Effector memory CD8-positive, alpha-beta T cell (primary cell): ENCODE data around the gene ETV6.

Experiments
- ATAC-seq: fragments of 150-1000 bp; cut with Tn5 transposase; replicated peaks from 2 replicates; pipeline ENCODE4 v1.10.0; 2021; ENCODE audit warnings: mild to moderate bottlenecking, moderate library complexity
- DNase-seq, 3 experiments: peaks; one replicate each; pipeline ENCODE4 v3.0.0; 2021
- H3K27ac Mint-ChIP-seq, 2 donors: one replicate each; pipeline ENCODE4 v1.8.0; 2022; ENCODE audit warnings: mild to moderate bottlenecking in 2 of 2, mixed read lengths in 2 of 2, moderate library complexity in 2 of 2
- H3K27me3 Mint-ChIP-seq, 2 donors: one replicate each; pipeline ENCODE4 v1.8.0; 2022; ENCODE audit warnings: mixed read lengths in 2 of 2
- H3K36me3 Mint-ChIP-seq: one replicate; pipeline ENCODE4 v1.8.0; 2022; ENCODE audit warnings: mild to moderate bottlenecking, moderate library complexity, mixed read lengths; ENCODE audit not compliant: insufficient read depth
- H3K4me1 Mint-ChIP-seq, 2 donors: one replicate each; pipeline ENCODE4 v1.8.0; 2022; ENCODE audit warnings: low read depth in 2 of 2, mixed read lengths in 2 of 2
- H3K4me3 Mint-ChIP-seq, 2 donors: one replicate each; pipeline ENCODE4 v1.8.0; 2022; ENCODE audit warnings: mild to moderate bottlenecking in 2 of 2, mixed read lengths in 2 of 2, moderate library complexity in 2 of 2
- H3K9me3 Mint-ChIP-seq, 2 donors: one replicate each; pipeline ENCODE4 v1.8.0; 2022; ENCODE audit warnings: mixed read lengths in 2 of 2

The ETV6 gene

DNA sequence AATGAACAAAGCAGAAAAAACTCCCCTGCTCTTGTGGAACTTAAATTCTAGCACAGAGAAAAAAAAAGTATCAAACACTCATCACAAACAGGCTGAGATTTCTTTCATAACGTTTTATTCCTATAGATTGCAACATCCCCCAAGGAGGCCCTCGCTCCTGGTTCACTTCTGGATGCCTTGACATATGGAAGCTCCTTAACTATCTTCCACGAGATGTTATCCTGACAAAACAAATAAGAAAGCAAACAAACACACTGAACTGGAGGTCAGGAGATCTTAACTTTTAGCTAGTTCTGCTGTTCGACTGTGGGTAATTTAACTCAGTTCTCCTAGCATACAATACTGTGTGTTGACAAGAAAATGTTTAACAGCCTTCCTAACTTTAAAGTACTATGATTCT, 104.8 kb downstream of the ETV6 start:
- DNase-seq (no peak), ATAC-seq (no peak)
- Mint-ChIP-seq H3K36me3 (peaks cover 11% of the 10 kb centered on the region), H3K27me3 (no peaks in the 10 kb centered on the region), H3K9me3 (no peaks in the 10 kb centered on the region), H3K4me1 (peaks cover 4 to 10% of the 10 kb centered on the region in 2 donors), H3K4me3 (no peak overlapping the region), H3K27ac (peak overlapping the region in 1 of 2 donors; percentile 13)

DNA sequence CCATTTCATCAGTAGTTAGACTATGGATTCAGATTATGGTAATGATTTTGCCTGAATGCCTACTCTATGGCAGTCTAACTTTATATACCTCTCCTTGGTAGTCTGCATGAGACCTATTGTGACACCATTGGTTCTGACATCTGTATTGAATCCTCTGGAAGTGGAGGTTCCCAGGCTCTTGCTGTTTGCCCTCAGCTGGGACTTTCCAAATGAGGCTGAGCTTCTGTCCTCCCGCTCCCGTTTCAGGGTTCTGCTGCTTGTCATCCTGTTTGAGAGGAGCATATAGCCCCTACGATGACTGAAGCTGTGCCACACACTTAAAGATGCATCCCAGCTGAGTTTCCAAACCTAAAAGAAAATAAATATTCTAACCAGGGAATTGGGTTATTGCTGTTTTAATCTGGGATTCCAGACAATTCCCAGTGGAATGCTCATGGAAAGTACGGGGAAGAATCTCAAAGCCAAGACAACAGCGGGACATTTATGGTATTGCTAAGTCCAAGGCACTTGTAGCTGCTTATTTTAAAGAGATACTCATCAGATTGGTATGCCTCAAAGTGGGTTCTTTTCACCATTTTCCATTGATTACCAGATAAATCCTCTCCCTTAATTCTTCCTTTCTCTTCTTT, 105.9 kb downstream of the ETV6 start:
- Mint-ChIP-seq H3K4me1 (peaks cover 4 to 6% of the 10 kb centered on the region in 2 donors), H3K4me3 (no peak overlapping the region), H3K27ac (no peak overlapping the region), H3K27me3 (no peaks in the 10 kb centered on the region), H3K36me3 (peaks cover 11% of the 10 kb centered on the region), H3K9me3 (no peaks in the 10 kb centered on the region)
- ATAC-seq: no peak
- DNase-seq: no peak

DNA sequence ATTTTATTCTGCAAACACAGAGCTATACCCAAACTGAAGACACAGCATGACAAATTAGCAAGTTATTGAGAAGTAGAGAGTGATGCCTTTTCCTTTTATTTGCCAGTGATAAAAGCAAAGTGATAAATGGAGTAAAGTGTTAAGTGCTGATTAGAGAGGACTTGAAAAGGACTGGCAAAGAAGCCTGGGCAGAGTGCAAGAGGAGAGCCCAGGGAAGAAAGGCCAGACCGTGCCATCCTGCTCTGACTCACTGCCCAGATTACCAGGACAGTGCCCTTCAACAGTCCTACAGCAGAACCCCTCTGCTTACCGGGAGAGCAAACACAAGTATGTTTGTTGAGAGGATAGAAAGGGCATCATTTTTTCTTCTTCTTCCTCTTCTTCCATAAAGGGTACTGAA, 106.5 kb downstream of the ETV6 start:
- ATAC-seq: no peak
- no peak overlapping the region for H3K27ac Mint-ChIP-seq
- no peaks in the 10 kb centered on the region for H3K9me3 Mint-ChIP-seq
- DNase-seq: no peak
- peaks cover 4 to 6% of the 10 kb centered on the region in 2 donors for H3K4me1 Mint-ChIP-seq
- H3K36me3 Mint-ChIP-seq: peaks cover 11% of the 10 kb centered on the region
- H3K4me3 Mint-ChIP-seq: no peak overlapping the region
- H3K27me3 Mint-ChIP-seq: no peaks in the 10 kb centered on the region

DNA sequence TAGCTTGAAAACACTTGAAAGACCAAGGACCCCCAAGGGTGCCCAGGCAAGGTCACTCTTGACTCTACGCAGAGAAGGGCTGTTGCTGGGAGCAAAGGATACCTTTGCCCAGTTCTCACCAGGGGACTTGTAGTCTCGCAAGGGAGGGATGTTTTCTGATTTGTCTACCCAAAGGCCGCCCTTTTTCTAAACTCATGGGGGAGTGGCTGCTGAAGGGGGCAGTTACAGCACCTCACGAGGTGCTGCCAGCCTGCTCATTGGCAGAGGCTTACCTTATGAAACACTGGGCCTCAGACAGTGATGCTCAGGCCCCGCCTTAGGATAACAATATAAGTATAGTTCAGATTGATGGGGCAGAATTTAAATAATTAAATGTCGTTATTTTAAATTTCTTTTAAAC, 107.0 kb downstream of the ETV6 start:
- Mint-ChIP-seq H3K36me3 (peaks cover 11% of the 10 kb centered on the region), H3K27ac (no peak overlapping the region), H3K4me3 (no peak overlapping the region), H3K27me3 (no peaks in the 10 kb centered on the region), H3K9me3 (no peaks in the 10 kb centered on the region), H3K4me1 (peaks cover 4 to 6% of the 10 kb centered on the region in 2 donors)
- ATAC-seq (no peak), DNase-seq (no peak)

DNA sequence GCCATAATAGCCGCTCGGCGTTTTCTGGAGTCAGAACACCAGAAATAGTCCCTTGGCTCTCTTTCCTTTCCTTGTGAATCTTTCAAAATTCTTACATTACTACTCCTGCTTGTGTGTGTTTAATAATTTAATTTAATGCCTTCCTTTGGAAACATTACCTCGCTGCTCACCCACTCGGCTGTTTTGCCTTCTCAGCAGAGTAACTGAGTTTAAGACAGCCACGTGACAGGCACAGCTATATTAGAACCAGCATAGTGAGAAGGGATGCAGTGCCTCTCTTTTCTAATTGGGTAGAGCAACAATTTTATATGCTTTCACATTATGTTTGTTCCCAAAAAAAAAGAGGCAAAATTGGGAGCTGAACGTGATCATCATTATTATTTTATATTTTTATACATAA, 107.6 kb downstream of the ETV6 start:
- Mint-ChIP-seq H3K9me3 (no peaks in the 10 kb centered on the region), H3K36me3 (peaks cover 11% of the 10 kb centered on the region), H3K27ac (no peak overlapping the region), H3K4me3 (no peak overlapping the region), H3K4me1 (peaks cover 4 to 9% of the 10 kb centered on the region in 2 donors), H3K27me3 (no peaks in the 10 kb centered on the region)
- ATAC-seq: no peak
- DNase-seq: no peak

DNA sequence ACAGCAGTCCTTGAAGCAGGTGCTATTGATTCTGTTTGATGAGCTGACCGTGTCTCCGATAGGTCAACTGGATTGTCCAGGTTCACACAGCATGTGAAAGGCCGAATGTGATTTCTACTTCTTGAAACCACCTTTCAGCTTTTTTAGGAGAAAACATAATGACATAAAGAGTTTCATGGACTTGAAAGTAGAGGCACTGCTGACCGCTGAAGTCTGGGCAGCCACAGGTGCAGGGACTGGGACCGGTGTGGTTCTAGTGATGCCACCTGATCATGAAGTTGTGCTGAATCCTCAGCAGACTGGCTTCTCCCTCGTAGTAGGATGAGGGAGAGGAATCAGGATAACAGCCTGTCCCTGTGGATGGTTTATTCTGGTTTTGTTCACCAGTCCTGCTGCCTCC, 108.1 kb downstream of the ETV6 start:
- Mint-ChIP-seq H3K4me1 (peaks cover 4 to 12% of the 10 kb centered on the region in 2 donors), H3K4me3 (no peak overlapping the region), H3K9me3 (no peaks in the 10 kb centered on the region), H3K27me3 (no peaks in the 10 kb centered on the region), H3K27ac (no peak overlapping the region), H3K36me3 (peaks cover 8% of the 10 kb centered on the region)
- DNase-seq (no peak), ATAC-seq (no peak)

DNA sequence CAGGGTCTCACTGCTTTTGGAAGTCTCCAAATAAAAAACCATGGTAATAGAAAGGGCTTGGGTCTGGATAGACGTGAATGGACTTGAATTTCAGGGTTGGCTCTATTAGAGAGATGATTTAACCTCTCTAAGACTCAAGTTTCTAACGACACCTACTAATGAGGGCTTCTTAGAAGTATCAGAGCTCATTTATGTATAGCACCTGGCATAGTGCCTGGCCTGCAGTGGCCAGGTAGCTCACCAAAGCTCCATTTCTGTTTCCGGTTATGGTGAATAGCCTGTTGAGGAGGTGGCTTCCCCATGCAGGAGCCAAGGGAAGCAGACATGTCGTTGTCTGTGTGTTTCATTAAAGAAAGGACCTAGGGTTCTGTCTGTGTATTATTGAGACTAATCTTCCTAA, 108.6 kb downstream of the ETV6 start:
- no peaks in the 10 kb centered on the region for H3K9me3 Mint-ChIP-seq
- H3K4me3 Mint-ChIP-seq: no peak overlapping the region
- ATAC-seq (no peak), DNase-seq (no peak)
- no peak overlapping the region for H3K27ac Mint-ChIP-seq
- H3K27me3 Mint-ChIP-seq: no peaks in the 10 kb centered on the region
- H3K36me3 Mint-ChIP-seq: peaks cover 8% of the 10 kb centered on the region
- peaks cover 7 to 13% of the 10 kb centered on the region in 2 donors for H3K4me1 Mint-ChIP-seq

DNA sequence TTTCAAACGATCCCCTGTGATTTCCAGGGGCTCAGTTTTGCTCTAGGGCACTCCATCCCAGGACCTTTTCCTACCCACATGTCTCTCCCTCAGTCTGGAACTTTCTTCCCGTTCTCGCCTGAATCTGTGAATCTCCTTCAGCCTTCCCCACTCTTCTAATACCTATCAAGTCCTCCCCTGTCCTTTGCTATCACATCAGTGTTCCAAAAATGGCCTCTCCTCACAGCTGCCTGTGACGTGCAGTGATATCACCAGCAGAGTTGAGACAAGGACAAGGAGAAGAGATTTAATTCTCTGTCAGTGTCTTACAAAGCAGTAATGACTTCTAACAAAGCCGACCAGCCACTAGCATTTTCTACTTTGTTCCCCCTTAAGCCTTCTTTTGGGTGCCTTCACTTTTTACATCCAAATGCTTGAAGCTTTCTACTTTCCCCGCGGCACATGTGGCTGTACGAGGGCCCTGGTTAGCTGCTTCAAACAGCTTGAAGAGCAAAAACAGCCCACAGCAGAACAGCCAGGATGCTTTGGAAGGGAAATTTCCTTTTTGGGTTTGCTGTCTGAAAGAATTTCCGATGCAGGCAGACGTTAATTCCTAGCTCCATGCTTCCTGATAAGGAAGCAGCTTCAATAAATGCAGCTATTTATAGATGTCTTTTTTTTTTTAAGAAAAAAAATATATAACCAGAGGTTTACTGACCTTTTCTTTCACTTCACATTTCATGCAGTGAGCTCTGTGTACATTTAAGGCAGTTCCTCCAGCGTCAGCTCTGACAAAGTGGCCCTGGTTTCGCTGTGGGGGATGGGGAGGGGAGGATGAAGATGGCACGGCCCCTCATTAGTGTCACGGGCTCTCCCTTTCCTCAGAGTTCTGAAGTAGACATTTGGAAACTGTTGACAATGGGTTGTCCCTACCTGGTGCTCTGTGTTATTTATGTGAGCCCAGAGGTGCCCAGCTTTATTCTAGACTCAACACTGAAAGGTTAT, 109.3 kb downstream of the ETV6 start:
- Mint-ChIP-seq H3K27me3 (no peaks in the 10 kb centered on the region), H3K36me3 (peaks cover 8% of the 10 kb centered on the region), H3K9me3 (no peaks in the 10 kb centered on the region), H3K27ac (no peak overlapping the region), H3K4me1 (peaks cover 12 to 15% of the 10 kb centered on the region in 2 donors), H3K4me3 (no peak overlapping the region)
- no peak for ATAC-seq
- no peak for DNase-seq

DNA sequence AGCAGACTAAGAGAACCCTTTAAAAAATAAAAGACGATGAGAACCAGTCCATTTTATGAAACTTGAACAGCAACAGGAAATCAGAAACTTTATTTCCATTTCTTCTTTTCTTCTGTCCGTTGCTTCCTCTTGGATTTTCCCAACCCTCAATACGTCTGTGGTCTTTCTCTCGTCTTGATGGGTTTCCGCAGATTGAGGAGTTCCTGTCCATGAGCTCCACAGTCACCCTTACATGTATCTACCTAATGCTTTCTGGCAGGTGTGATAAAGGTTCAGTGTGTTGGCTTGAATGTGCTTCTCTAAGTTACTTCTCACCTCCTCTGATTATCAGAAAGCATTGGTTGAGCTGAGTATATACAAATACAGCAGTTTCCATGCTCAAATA, 110.0 kb downstream of the ETV6 start:
- Mint-ChIP-seq H3K4me3 (no peak overlapping the region), H3K27ac (no peak overlapping the region), H3K27me3 (no peaks in the 10 kb centered on the region), H3K4me1 (peaks cover 18 to 20% of the 10 kb centered on the region in 2 donors), H3K36me3 (peaks cover 3% of the 10 kb centered on the region), H3K9me3 (no peaks in the 10 kb centered on the region)
- no peak for DNase-seq
- no peak for ATAC-seq

DNA sequence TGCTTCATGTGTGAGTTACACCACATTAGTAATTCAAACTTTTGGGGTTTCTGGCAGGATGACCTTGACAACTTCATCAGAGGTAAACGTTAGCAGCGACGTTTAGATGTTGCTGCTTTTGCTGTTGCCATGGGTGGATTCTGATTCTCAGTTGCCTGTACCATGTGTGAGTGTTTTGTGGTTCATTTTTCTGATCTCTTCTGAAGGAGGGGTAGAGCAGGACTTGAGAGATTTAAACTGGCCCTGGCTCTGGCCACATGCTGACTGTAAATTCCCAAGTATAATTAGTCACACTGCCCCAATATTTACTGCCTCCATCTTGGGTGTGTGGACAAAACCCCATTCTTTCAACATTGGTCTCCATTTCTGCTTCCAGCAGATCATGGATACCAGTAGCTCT, 110.4 kb downstream of the ETV6 start:
- Mint-ChIP-seq H3K9me3 (no peaks in the 10 kb centered on the region), H3K36me3 (no peaks in the 10 kb centered on the region), H3K27ac (no peak overlapping the region), H3K4me1 (peaks cover 19 to 22% of the 10 kb centered on the region in 2 donors), H3K4me3 (no peak overlapping the region), H3K27me3 (no peaks in the 10 kb centered on the region)
- DNase-seq (no peak), ATAC-seq (no peak)

DNA sequence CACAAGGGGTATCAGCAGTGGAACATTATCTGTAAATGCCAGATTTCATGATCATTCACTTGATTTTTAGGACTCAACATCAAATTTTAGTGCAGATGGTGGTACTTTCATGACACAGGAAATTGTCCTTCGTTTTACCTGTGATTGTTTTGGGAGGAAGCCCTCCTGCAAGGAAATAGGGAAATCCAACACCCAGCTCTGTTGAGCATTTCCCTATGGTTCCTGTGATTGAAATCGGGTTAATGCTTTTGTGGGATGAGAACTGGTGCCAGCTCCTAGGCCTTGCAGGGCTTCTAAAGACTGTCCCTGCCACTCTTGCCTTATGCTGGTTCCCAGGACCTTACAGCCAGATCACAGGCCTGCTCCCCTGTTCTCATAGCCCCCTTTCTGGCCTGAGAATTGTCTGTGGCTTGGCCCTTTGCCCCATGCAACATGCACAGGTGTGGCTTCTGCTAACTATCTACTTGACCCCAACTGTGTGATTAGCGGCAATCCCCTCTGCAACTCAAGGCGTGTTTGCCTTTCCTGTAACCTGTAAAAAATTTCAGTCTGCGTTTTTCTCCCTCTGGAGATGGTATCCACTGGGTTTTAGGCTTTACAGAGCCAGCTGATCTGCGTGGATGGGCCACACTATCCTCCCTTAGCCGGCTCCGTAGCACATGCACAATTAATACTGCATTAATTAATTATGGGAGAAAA, 112.5 kb downstream of the ETV6 start:
- H3K27me3 Mint-ChIP-seq: no peaks in the 10 kb centered on the region
- H3K4me3 Mint-ChIP-seq: no peak overlapping the region
- H3K27ac Mint-ChIP-seq: no peak overlapping the region
- H3K36me3 Mint-ChIP-seq: no peaks in the 10 kb centered on the region
- H3K4me1 Mint-ChIP-seq: peaks cover 36 to 40% of the 10 kb centered on the region in 2 donors
- no peak for DNase-seq
- ATAC-seq: no peak
- no peaks in the 10 kb centered on the region for H3K9me3 Mint-ChIP-seq

DNA sequence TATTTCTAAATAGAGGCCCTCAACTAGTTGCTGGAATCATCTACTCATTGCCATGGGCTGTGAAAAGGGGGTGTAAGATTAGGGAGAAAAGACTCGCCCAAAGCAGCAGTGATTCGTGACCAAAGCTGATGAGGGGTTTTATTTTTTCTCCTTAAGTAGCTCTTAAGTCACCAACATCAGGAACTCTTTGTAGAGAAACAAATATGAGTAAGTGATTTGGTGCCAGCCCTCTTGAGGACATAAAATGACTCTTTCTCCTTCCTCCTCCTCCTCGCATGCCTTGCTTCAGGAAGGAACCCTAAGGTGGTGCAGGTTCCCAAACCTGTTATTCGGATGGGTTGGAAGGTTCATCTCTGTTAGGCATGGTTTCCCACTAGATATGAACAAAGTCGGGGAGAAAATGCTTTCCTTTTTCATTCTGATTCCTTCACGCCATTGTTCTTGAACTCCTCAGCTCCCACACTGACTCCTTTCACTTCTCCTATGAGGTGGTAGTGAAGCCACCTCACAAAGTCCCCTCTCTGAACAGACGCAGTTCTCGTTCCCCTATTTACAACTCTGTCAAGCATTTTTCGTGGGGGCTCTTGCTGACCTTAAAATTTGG, 113.4 kb downstream of the ETV6 start:
- Mint-ChIP-seq H3K9me3 (no peaks in the 10 kb centered on the region), H3K4me1 (peaks cover 36 to 42% of the 10 kb centered on the region in 2 donors), H3K27me3 (no peaks in the 10 kb centered on the region), H3K4me3 (no peak overlapping the region), H3K36me3 (no peaks in the 10 kb centered on the region), H3K27ac (peak overlapping the region in 1 of 2 donors; percentile 42)
- ATAC-seq: no peak
- DNase-seq: no peak

DNA sequence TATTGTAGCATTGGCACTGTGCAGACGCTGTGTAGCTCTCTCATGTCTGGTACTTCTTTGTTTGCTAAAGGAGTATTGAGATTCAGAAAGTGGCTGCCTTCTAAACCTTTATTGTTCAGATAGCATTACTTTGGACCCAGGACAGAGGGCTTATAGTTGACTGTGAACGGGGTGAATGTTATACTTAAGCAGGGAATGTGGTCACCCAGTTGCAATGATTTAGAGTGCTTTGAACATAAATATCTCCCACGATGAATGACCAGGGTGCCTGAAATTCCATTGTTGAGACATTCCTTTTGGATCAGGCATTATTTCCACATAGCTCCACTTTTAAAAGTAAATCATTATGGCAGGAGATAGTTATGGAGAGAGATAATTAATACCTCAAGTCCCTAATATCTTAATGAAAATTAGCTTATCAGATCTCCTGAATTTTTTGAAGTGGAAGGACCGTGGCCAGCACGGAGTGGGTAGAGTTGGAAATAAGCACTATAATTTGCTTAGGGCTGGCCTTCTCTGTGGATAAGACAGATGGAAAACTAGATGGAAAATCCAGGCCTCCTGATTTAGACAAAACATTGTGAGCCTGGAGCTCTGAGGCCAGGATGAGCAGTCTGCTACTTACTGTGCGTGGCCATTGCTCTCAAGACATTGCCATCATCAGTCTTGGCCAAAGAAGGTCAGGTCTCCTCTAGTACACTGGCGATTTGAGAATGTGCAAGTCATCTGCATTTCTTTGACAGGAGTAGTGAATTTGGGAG, 114.5 kb downstream of the ETV6 start:
- no peak for ATAC-seq
- DNase-seq: no peak
- no peaks in the 10 kb centered on the region for H3K9me3 Mint-ChIP-seq
- H3K4me3 Mint-ChIP-seq: no peak overlapping the region
- no peak overlapping the region for H3K27ac Mint-ChIP-seq
- H3K27me3 Mint-ChIP-seq: no peaks in the 10 kb centered on the region
- H3K36me3 Mint-ChIP-seq: no peaks in the 10 kb centered on the region
- peaks cover 33 to 45% of the 10 kb centered on the region in 2 donors for H3K4me1 Mint-ChIP-seq
